NCI-H128 (cell line): ENCODE measurements around the gene TMEM209.
"Not testable (repeated sequence)": the region's sequence is repeated elsewhere in the genome, so short reads cannot be mapped to it uniquely, and the experiment has no call there.

Experiments
- DNase-seq: peaks from one replicate; lab custom pipeline; 2025; ENCODE audit not compliant: unreplicated experiment; lab: John Stamatoyannopoulos, UW

The TMEM209 gene

DNA sequence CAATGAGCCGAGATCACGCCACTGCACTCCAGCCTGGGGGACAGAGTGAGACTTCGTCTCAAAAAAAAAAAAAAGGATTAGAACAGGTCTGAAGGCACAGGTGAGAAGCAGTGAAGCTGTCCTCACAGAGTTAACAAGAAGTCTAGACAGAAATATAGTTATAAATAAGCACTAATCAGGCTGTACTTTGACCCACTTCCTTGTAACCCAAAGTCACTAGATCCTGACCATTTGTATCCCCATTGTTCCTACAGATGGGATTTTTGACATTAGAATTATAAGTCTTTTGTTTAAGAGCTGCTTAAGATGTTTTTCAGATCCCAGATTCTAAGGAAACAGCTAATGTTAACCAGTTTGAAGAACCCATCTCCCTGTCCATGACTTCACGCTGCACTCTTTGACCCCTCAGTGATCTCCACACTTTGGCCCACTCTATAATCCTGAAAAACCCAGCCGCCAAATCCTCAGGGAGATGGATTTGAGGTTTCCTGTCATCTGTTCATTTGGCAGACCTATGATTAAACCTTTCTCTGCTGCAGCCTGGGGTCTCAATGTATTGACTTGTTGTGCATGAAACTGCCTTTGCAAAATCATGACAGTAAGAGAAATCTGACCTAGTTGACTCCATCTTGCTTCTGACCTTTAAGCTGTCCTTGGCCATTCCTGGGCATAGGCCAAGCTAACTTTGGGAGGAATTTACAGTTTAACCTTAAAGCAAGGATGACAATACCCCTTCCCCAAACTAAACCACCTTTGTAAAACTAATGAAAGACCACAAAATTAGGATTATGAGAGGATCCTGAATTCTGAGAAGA, 13.8 kb upstream of the TMEM209 start:
- DNase-seq = no peak

DNA sequence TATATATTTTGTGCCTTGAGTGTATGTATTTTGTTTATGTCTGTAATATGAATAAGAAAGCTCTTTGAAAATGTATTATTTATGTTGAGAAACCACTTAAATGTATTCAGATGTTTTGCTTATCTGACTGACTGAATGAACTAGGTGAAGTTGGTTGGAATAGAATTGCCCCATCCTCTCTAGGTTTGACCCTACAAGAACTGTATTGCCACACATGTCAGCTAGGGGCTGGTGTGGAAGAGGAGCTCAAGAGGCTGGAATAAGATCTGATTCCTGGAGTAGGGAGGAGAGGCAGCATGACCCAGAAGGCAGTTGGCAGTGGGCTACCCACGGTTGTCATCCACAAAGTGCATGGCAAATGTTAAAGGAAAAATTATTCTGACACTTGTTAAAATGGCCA, 11.5 kb upstream of the TMEM209 start:
- no peak for DNase-seq

GRCh38 chr7:130216025-130216424, 10.8 kb upstream of the TMEM209 start:
- no peak for DNase-seq

DNA sequence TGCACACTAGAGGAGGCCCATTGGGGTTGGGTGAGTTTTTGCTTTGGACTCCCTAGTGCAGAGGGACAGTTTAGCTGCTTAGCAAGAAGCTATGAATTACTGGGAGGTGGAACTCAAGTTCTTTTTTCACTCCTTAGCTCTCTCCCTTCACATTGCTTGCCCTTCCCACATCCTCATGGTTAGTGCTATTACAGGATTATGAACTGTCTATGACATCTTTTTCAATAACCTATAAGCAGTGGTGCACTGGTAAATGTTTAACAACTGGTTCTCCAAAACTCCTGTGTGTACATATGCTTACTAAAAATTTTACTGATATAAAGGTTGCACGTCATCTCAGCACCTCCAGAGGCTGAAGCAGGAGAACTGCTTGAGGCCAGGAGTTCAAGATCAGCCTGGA, 8.6 kb upstream of the TMEM209 start:
- no peak for DNase-seq

- DNase-seq = no peak
Observed at GRCh38 chr7:130210181-130210935, 5.2 kb upstream of the TMEM209 start.

DNA sequence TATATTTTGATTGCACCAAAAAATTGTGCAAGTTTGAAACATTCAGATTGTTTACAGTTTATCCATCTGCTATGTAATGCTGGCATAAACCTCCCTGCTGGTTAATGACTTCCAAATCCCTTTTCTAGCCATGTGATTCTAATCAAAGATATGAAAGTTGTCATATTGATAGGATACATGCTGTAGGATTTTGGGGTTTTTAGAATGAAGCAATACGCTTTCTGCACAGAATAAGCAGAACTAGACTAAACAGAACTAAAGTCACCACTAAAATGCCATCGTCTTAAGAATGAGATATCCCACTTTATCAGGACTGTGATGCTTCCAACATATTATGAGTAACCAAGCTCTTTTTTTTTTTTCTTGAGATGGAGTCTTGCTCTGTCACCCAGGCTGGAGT, 3.3 kb upstream of the TMEM209 start:
- DNase-seq = no peak

DNA sequence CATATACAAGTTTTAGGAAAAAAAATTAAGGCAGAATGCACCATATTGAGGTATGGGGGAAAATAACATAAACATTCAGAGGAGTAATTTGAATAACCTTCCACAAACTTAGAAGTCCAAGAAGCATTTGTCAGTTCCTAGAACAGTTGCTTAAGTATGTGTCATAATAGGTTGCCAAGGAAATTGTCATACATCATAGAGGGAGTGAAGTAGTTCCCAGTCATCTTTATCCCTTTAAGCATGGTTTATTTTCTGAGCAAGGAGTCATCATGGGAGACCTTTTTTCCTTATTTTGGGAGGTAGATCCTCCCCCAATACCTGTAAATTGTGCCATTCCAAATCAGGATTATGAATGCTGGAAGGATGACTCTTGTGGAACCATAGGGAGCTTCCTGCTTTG, 2.4 kb upstream of the TMEM209 start, which contains the start of gene SSMEM1:
TSS of gene SSMEM1 (plus strand) at position 219 of the 400 bp plus-strand sequence. CDS start at position 270, 51 bp downstream.
- DNase-seq = no peak

DNA sequence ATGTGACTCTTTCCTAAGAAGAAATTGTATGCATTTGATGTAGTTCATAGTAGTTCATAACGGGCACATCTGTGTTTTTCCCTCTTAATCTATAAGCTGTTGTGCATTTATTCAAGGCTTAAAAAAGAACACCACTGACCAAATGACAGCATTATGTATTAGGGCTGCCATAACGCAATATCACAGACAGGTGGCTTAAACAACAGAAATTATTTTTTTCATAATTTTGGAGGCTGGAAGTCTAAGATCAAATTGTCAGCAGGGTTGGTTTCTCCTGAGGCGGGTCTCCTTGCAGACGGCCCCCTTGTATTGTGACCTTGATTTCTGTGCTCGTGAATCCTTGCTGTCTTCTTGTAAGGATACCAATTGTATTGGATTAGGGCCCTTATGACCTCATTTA, 1.8 kb upstream of the TMEM209 start:
- no peak for DNase-seq

DNA sequence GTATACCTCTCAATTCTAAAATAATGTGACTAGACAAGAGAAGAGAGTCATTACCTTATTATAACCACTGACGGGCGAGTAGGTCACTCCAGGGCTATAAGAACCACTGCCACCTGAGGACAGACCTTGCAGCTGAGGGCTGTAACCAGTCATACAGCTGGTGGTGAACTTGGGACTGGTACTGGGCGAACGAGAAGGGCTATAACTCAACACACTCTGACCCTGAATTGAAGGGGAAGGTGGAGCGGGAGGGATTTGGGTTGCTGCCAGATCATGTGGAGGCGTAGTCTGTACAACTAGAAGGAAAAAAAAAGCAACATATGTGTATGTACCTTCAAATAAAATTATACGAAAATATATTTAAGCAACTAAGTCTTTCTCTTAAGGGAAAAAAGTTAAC, 3.4 kb downstream of the TMEM209 start:
- DNase-seq = no peak

GRCh38 chr7:130197094-130197493, 8.1 kb downstream of the TMEM209 start:
- DNase-seq = no peak

GRCh38 chr7:130196476-130196875, 8.7 kb downstream of the TMEM209 start:
- no peak for DNase-seq

DNA sequence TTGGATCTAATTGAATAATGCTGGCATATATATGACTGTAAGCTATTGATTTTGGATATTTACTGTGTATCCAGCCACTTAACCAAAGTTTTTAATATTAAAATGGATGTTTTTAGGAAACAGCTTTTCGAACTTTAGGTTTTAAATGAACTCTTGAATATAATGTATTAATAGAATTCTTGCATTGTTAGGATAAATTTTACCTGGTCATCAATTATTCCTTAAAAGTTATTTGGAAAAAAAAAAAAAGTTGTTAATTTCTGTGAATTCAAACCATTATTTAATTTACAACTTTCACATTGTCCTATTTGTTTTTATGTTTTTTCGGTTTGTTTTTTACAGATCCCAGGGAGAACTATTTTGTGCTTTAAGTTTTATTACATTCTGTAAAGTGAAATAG, 9.8 kb downstream of the TMEM209 start:
- no peak for DNase-seq

DNA sequence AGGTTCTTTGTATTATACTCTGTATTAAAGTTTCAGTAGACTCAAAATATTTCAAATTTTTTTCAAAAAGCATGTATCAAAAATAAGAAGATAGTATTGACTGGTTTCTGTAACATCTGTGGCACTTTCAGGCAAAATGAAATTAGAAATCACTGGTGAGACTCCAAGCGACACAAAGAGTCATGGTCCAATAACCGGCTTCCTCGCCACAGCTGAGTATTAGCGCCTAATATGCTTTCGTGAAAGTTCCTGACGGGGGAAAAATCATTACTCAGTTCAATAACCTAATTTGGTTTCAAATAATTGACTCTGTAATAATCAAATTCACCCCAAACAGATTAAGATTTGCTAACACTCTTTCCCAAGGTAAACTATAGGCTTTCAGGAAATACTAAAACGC, 13.4 kb downstream of the TMEM209 start:
- DNase-seq = no peak

GRCh38 chr7:130189343-130189742, 15.9 kb downstream of the TMEM209 start:
- DNase-seq = no peak

GRCh38 chr7:130187360-130187759, 17.8 kb downstream of the TMEM209 start:
- no peak for DNase-seq

- not testable (repeated sequence) for DNase-seq
Observed at GRCh38 chr7:130184349-130184748, 20.9 kb downstream of the TMEM209 start.

- DNase-seq = no peak
Observed at GRCh38 chr7:130182990-130183389, 22.2 kb downstream of the TMEM209 start.

DNA sequence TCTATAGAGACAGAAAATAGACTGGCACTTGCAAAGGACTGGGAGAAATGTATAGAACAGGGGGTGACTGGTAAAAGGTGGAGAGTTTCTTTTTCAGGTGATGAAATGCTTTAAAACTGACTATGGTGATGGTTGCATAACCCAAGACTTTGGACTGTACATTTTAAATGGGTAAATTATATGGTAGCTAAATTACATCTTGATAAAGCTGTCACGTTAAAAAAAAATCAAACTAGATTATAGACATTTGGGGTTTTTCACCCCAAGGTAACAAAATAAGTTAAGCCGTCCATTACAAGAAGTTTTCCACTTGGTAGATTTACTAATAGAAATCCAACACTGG, 24.0 kb downstream of the TMEM209 start:
- no peak for DNase-seq

DNA sequence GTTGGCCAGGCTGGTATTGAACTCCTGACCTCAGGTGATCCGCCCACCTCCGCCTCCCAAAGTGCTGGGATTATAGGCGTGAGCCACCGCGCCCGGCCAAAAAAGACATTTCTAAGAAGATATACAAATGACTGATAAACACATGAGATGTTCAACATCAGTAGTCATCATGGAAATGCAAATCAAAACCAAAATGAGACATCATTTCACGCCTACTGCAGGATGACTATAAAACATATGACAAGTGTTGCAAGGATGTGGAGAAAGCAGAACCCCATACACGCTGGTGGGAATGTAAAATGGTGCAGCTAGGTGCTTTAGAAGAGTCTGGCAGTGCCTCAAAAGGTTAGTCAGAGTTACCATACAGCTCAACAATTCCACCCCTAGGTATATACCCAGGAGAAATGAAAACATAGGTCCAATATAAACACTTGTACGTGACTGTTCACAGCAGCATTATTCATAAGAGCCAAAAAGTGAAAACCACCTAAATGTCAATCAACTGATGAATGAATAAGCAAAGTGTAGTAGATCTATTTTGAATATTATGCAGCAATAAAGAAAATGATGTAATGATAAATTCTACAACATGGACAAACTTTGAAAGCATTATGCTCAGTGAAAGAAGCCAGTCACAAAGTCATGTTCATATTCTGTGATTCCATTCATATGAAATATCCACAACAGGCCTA, 24.5 kb downstream of the TMEM209 start:
- DNase-seq = no peak

GRCh38 chr7:130179631-130180030, 25.6 kb downstream of the TMEM209 start:
- DNase-seq = no peak

- DNase-seq = no peak
Observed at GRCh38 chr7:130178251-130178650, 27.0 kb downstream of the TMEM209 start.
